IMR-90 (cell line): ENCODE data around the gene PP2D1. TPM values are rescaled to one million over a fixed set of nuclear protein-coding genes. Genes with fewer than 3 reads are reported as not detected.

Experiments
- ATAC-seq: fragments of 200-7000 bp; cut with Tn5 transposase; 2 replicates; pipeline ENCODE4 v1.9.1; 2020; ENCODE audit warnings: low read depth, mild to moderate bottlenecking, moderate library complexity
- BruUV-seq: library from RNA; stranded (reverse); fragments of 400-500 nt; replicated peaks from 2 replicates; lab custom pipeline; 2021; lab: Mats Ljungman, UMichigan
- CTCF ChIA-PET: fragments of 300-600 bp; formaldehyde crosslinking; extraction: SDS; loops from one replicate; lab custom pipeline; 2021; ENCODE audit warnings: antibody characterized with exemption; lab: Yijun Ruan, JAX
- POLR2A ChIA-PET: fragments of 300-600 bp; sonication (Branson Sonifier 250); formaldehyde crosslinking; loops from one replicate; lab custom pipeline; 2022; ENCODE audit warnings: antibody characterized with exemption; ENCODE audit not compliant: unreplicated experiment; lab: Charles Lee
- DNase-seq: peaks from one replicate; pipeline ENCODE4 v3.0.0; 2013
- H2AFZ ChIP-seq: replicated peaks from 2 replicates; pipeline ENCODE3; 2013; ENCODE audit warnings: low read length, mild to moderate bottlenecking; ENCODE audit not compliant: poor library complexity
- H2AK5ac ChIP-seq: 2 replicates; pipeline ENCODE4 v1.6.1; 2013; ENCODE audit warnings: low read depth, low read length, inconsistent platforms
- H2AK9ac ChIP-seq: replicated peaks from 2 replicates; pipeline ENCODE3; 2013; ENCODE audit warnings: mild to moderate bottlenecking, low read depth, low read length, moderate library complexity; ENCODE audit not compliant: poor library complexity
- H2BK120ac ChIP-seq: 2 replicates; pipeline ENCODE4 v1.6.1; 2013; ENCODE audit warnings: low read depth, low read length, inconsistent platforms
- H2BK15ac ChIP-seq: 3 replicates; pipeline ENCODE4 v1.6.1; 2013; ENCODE audit warnings: low read depth, low read length, inconsistent platforms
- H2BK20ac ChIP-seq: 2 replicates; pipeline ENCODE4 v1.6.1; 2013; ENCODE audit warnings: low read depth, mild to moderate bottlenecking, inconsistent platforms, low read length, moderate library complexity
- H2BK5ac ChIP-seq: 2 replicates; pipeline ENCODE4 v1.6.1; 2013; ENCODE audit warnings: mild to moderate bottlenecking, low read depth, low read length, inconsistent platforms; ENCODE audit not compliant: poor library complexity, severe bottlenecking
- H3K14ac ChIP-seq: replicated peaks from 2 replicates; pipeline ENCODE4 v1.6.1; 2013; ENCODE audit warnings: low read depth, low read length, inconsistent platforms
- H3K18ac ChIP-seq: 2 replicates; pipeline ENCODE4 v1.6.1; 2013; ENCODE audit warnings: low read depth, low read length, control low read depth
- H3K23ac ChIP-seq: 2 replicates; pipeline ENCODE4 v1.6.1; 2013; ENCODE audit warnings: low read depth, low read length, inconsistent platforms
- H3K27ac ChIP-seq: 2 replicates; pipeline ENCODE4 v1.5.1; 2013; ENCODE audit warnings: mild to moderate bottlenecking, control low read depth, low read length; ENCODE audit not compliant: insufficient read depth
- H3K27me3 ChIP-seq: 2 replicates; pipeline ENCODE4 v1.6.1; 2013; ENCODE audit warnings: low read length; ENCODE audit not compliant: control insufficient read depth, insufficient read depth
- H3K36me3 ChIP-seq: 2 replicates; pipeline ENCODE4 v1.6.1; 2013; ENCODE audit warnings: low read length, mixed read lengths; ENCODE audit not compliant: control insufficient read depth, insufficient read depth
- H3K4ac ChIP-seq: 2 replicates; pipeline ENCODE4 v1.6.1; 2013; ENCODE audit warnings: low read depth, low read length, inconsistent platforms
- H3K4me1 ChIP-seq: 2 replicates; pipeline ENCODE4 v1.6.1; 2013; ENCODE audit warnings: low read length, mixed read lengths; ENCODE audit not compliant: control insufficient read depth, insufficient read depth
- H3K4me2 ChIP-seq: 2 replicates; pipeline ENCODE4 v1.6.1; 2013; ENCODE audit warnings: low read depth, mild to moderate bottlenecking, control low read depth, low read length, moderate library complexity
- H3K4me3 ChIP-seq: 2 replicates; pipeline ENCODE4 v1.5.1; 2013; ENCODE audit warnings: low read depth, mild to moderate bottlenecking, control low read depth, low read length, moderate library complexity; ENCODE audit not compliant: insufficient read depth
- H3K56ac ChIP-seq: 2 replicates; pipeline ENCODE4 v1.6.1; 2013; ENCODE audit warnings: low read length, inconsistent platforms; ENCODE audit not compliant: insufficient read depth; ENCODE audit errors: extremely low read depth
- H3K79me1 ChIP-seq, 2 experiments: 2 replicates each; pipeline ENCODE4 v1.6.1; 2013; ENCODE audit warnings: low read length in 2 of 2, inconsistent platforms in 1 of 2, low read depth in 1 of 2
- H3K9ac ChIP-seq: 2 replicates; pipeline ENCODE4 v1.6.1; 2013; ENCODE audit warnings: low read depth, low read length, control low read depth
- H3K9me1 ChIP-seq: 2 replicates; pipeline ENCODE4 v1.6.1; 2013; ENCODE audit warnings: low read length, inconsistent platforms; ENCODE audit not compliant: insufficient read depth
- H3K9me3 ChIP-seq: 2 replicates; pipeline ENCODE4 v1.6.1; 2013; ENCODE audit warnings: low read length; ENCODE audit not compliant: control insufficient read depth, insufficient read depth
- H4K20me1 ChIP-seq: 2 replicates; pipeline ENCODE4 v1.6.1; 2013; ENCODE audit warnings: low read length, inconsistent platforms; ENCODE audit not compliant: insufficient read depth
- H4K5ac ChIP-seq: 2 replicates; pipeline ENCODE4 v1.6.1; 2013; ENCODE audit warnings: mild to moderate bottlenecking, low read depth, low read length, control low read depth
- H4K8ac ChIP-seq, 2 experiments: 2 replicates each; pipeline ENCODE4 v1.6.1; 2013; ENCODE audit warnings: low read depth in 2 of 2, low read length in 2 of 2, control low read depth in 1 of 2, inconsistent platforms in 1 of 2
- H4K91ac ChIP-seq: 2 replicates; pipeline ENCODE4 v1.6.1; 2013; ENCODE audit warnings: low read depth, low read length, inconsistent platforms; ENCODE audit not compliant: insufficient read depth
- CEBPB ChIP-seq: IDR thresholded peaks from 2 replicates; pipeline ENCODE4 v1.6.1; 2012; ENCODE audit warnings: low read depth, low read length, improper control_type of control experiment
- MAFK ChIP-seq: IDR thresholded peaks from 2 replicates; pipeline ENCODE4 v1.6.1; 2012; ENCODE audit warnings: low read depth, low read length, improper control_type of control experiment
- MAZ ChIP-seq: IDR thresholded peaks from 2 replicates; pipeline ENCODE4 v1.6.1; 2012; ENCODE audit warnings: low read depth, mild to moderate bottlenecking, low read length, improper control_type of control experiment, moderate library complexity, borderline replicate concordance
- MXI1 ChIP-seq: IDR thresholded peaks from 2 replicates; pipeline ENCODE4 v1.6.1; 2012; ENCODE audit warnings: low read depth, mild to moderate bottlenecking, low read length, moderate library complexity, borderline replicate concordance
- NFE2L2 ChIP-seq: fragments of 150-350 bp; IDR thresholded peaks from 2 replicates; pipeline ENCODE4 v1.6.1; 2016; ENCODE audit warnings: low read depth, mild to moderate bottlenecking, low read length
- POLR2A ChIP-seq: IDR thresholded peaks from 2 replicates; pipeline ENCODE4 v1.6.1; 2012; ENCODE audit warnings: mild to moderate bottlenecking, low read depth, low read length
- RCOR1 ChIP-seq: IDR thresholded peaks from 2 replicates; pipeline ENCODE4 v1.6.1; 2012; ENCODE audit warnings: mild to moderate bottlenecking, low read length, improper control_type of control experiment; ENCODE audit not compliant: insufficient replicate concordance
- SMC3 ChIP-seq: fragments of 150-350 bp; IDR thresholded peaks from 2 replicates; pipeline ENCODE4 v1.6.1; 2016; ENCODE audit warnings: low read depth, mild to moderate bottlenecking, antibody characterized with exemption, low read length, moderate library complexity
- WGBS, 2 experiments: methylation state at CpG; one replicate each; pipeline versions ENCODE4 v1.1.5 to v1.1.7; 2013; ENCODE audit warnings: missing lambda C conversion rate in 2 of 2; ENCODE audit not compliant: insufficient read length in 1 of 2; ENCODE audit errors: extremely low coverage in 2 of 2; 5-methylcytosine and 5-hydroxymethylcytosine counted together
- dilution Hi-C: fragments of 300-500 bp; cut with HindIII; formaldehyde crosslinking; loops from one replicate; pipeline ENCODE4 v1.14.3; 2018; ENCODE audit warnings: low sequenced_read_pairs; ENCODE audit not compliant: unreplicated experiment
- in situ Hi-C: fragments of 300-500 bp; cut with MboI; formaldehyde crosslinking; loops from 3 replicates; pipeline ENCODE4 v1.14.3; 2019; ENCODE audit warnings: low sequenced_read_pairs, inconsistent platforms, mixed read lengths
- intact Hi-C: fragments of 100-400 bp; cut with micrococcal nuclease; formaldehyde crosslinking; loops from 2 replicates; pipeline ENCODE4 v1.10.0; 2022
- polyA plus RNA-seq, 3 experiments: library from polyadenylated mRNA; depleted of rRNA; stranded (reverse); fragments of >200 nt; gene quantifications; 2 replicates each; pipeline ENCODE4 v1.2.3, GENCODE V29; 2012; ENCODE audit warnings: low replicate concordance in 1 of 3
- total RNA-seq: library from RNA; depleted of rRNA; stranded (reverse); fragments of >200 nt; gene quantifications from 2 replicates; pipeline ENCODE4 v1.2.3, GENCODE V29; 2012
- TF ChIP-seq, protein P1 (sequence below): fragments of 150-350 bp; IDR thresholded peaks from 2 replicates; pipeline ENCODE4 v1.6.1; 2016; ENCODE audit warnings: low read depth, mild to moderate bottlenecking, low read length, moderate library complexity, borderline replicate concordance
- TF ChIP-seq, protein P2 (sequence below): conservative IDR thresholded peaks from 2 replicates; pipeline ENCODE4 v1.5.1; 2012; ENCODE audit warnings: mild to moderate bottlenecking, low read depth, low read length, improper control_type of control experiment
- TF ChIP-seq, protein P3 (sequence below): fragments of 150-350 bp; IDR thresholded peaks from 2 replicates; pipeline ENCODE4 v1.6.1; 2017; ENCODE audit warnings: mild to moderate bottlenecking, antibody characterized with exemption, low read length, low read depth

The PP2D1 gene
- total and polyA plus RNA-seq, 2 of the 4 experiments (the other 2 are of a cell fraction) = not detected

DNA sequence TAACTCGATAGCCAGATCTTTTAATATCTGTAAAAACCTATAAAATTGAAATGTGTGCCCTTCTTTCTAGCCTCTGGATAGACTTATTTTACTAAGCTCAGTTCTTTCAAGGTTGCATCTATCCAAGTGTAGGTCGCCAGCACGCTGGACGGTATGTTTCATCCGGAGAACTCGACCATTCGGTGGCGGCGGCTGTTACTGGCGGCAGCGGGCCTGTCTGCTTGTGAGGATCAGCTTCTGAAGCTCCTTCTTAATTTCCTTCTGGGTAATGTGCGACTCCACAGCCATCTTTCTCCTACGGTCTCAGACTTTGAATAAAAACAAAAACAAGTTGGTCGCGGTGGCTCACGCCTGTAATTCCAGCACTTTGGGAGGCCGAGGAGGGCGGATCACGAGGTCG, 4.1 kb downstream of the PP2D1 start:
- TF ChIP-seq SMC3 (no peak), MAZ (no peak), POLR2A (no peak), RCOR1 (no peak), NFE2L2 (no peak), MAFK (no peak), MXI1 (no peak), CEBPB (no peak)
- TF ChIP-seq, protein P1, sequence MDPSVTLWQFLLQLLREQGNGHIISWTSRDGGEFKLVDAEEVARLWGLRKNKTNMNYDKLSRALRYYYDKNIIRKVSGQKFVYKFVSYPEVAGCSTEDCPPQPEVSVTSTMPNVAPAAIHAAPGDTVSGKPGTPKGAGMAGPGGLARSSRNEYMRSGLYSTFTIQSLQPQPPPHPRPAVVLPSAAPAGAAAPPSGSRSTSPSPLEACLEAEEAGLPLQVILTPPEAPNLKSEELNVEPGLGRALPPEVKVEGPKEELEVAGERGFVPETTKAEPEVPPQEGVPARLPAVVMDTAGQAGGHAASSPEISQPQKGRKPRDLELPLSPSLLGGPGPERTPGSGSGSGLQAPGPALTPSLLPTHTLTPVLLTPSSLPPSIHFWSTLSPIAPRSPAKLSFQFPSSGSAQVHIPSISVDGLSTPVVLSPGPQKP = no peak
- TF ChIP-seq, protein P2, sequence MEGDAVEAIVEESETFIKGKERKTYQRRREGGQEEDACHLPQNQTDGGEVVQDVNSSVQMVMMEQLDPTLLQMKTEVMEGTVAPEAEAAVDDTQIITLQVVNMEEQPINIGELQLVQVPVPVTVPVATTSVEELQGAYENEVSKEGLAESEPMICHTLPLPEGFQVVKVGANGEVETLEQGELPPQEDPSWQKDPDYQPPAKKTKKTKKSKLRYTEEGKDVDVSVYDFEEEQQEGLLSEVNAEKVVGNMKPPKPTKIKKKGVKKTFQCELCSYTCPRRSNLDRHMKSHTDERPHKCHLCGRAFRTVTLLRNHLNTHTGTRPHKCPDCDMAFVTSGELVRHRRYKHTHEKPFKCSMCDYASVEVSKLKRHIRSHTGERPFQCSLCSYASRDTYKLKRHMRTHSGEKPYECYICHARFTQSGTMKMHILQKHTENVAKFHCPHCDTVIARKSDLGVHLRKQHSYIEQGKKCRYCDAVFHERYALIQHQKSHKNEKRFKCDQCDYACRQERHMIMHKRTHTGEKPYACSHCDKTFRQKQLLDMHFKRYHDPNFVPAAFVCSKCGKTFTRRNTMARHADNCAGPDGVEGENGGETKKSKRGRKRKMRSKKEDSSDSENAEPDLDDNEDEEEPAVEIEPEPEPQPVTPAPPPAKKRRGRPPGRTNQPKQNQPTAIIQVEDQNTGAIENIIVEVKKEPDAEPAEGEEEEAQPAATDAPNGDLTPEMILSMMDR = no peak
- TF ChIP-seq, protein P3, sequence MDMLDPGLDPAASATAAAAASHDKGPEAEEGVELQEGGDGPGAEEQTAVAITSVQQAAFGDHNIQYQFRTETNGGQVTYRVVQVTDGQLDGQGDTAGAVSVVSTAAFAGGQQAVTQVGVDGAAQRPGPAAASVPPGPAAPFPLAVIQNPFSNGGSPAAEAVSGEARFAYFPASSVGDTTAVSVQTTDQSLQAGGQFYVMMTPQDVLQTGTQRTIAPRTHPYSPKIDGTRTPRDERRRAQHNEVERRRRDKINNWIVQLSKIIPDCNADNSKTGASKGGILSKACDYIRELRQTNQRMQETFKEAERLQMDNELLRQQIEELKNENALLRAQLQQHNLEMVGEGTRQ = no peak
- Histone ChIP-seq H3K27me3 (no peaks in the 10 kb centered on the region), H3K18ac (no peak overlapping the region), H3K14ac (no peak overlapping the region), H3K9ac (no peak overlapping the region), H4K91ac (no peak overlapping the region), H4K5ac (no peak overlapping the region), H2AK9ac (no peak overlapping the region), H3K9me3 (no peaks in the 10 kb centered on the region), H3K4me1 (no peaks in the 10 kb centered on the region), H2AK5ac (no peak overlapping the region), H2AFZ (no peak overlapping the region), H3K23ac (no peak overlapping the region), H4K20me1 (no peaks in the 10 kb centered on the region), H3K4ac (no peak overlapping the region), H3K36me3 (no peaks in the 10 kb centered on the region), H3K9me1 (no peaks in the 10 kb centered on the region), H2BK15ac (no peak overlapping the region), H3K56ac (no peak overlapping the region), H3K4me2 (no peak overlapping the region), H3K4me3 (no peak overlapping the region), H2BK5ac (no peak overlapping the region), H4K8ac (no peak overlapping the region), H2BK120ac (no peak overlapping the region), H3K27ac (no peak overlapping the region), H3K79me1 (no peaks in the 10 kb centered on the region), H2BK20ac (no peak overlapping the region)
- ATAC-seq (no peak), DNase-seq (no peak)
- intact Hi-C loops (no loop called here), dilution Hi-C loops (no loop called here), in situ Hi-C loops (no loop called here)
- no TSS peak for BruUV-seq
- POLR2A ChIA-PET = no interaction called here
- WGBS, 2 experiments = 94% methylated on average over 10 of the region's 20 CpGs; no CpG with 5 or more reads in 1 of the 2 experiments
- CTCF ChIA-PET = no interaction called here
